Vagina (tissue), 2 donors: ENCODE data around the gene FAM171A1.

Source experiments
- POLR2A ChIP-seq, 2 donors: fragments of 450-650 bp; IDR thresholded peaks; one replicate each; pipeline ENCODE4 v1.6.1; 2017; ENCODE audit warnings: antibody characterized with exemption in 2 of 2, mild to moderate bottlenecking in 2 of 2, moderate library complexity in 2 of 2
- POLR2AphosphoS5 ChIP-seq, 2 donors: sonication (generic); formaldehyde crosslinking; IDR thresholded peaks; one replicate each; pipeline ENCODE4 v1.9.0; 2017; ENCODE audit warnings: antibody characterized with exemption in 2 of 2, mild to moderate bottlenecking in 2 of 2, low read depth in 1 of 2; ENCODE audit not compliant: insufficient read depth in 1 of 2
- TF ChIP-seq, protein P1 (sequence below), 3 experiments: fragments of 450-650 bp in 2 of 3; fragments of 200-600 bp in 1 of 3; sonication (generic) in 1 of 3; IDR thresholded peaks; one replicate each; pipeline ENCODE4 v1.5.1; 2017 to 2019; ENCODE audit warnings: antibody characterized with exemption in 3 of 3, mild to moderate bottlenecking in 2 of 3, moderate library complexity in 2 of 3

DNA sequence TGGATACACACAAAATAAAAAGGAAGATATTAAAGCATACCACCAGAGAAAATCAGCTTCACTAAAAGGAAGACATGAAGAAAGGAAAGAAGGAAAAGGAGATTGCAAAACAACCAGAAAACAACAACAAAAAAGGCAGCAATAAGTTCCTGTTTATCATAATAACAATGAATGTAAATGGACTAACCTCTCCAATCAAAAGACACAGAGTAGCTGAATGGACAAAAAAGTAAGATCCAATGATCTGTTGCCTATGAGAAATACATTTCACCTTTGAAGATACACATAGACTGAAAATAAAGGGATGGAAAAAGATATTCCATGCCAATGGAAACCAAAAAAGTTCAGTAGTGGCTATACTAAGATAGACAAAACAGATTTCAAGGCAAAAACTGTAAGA lies 30.3 kb upstream of the FAM171A1 start:
- TF ChIP-seq, protein P1, sequence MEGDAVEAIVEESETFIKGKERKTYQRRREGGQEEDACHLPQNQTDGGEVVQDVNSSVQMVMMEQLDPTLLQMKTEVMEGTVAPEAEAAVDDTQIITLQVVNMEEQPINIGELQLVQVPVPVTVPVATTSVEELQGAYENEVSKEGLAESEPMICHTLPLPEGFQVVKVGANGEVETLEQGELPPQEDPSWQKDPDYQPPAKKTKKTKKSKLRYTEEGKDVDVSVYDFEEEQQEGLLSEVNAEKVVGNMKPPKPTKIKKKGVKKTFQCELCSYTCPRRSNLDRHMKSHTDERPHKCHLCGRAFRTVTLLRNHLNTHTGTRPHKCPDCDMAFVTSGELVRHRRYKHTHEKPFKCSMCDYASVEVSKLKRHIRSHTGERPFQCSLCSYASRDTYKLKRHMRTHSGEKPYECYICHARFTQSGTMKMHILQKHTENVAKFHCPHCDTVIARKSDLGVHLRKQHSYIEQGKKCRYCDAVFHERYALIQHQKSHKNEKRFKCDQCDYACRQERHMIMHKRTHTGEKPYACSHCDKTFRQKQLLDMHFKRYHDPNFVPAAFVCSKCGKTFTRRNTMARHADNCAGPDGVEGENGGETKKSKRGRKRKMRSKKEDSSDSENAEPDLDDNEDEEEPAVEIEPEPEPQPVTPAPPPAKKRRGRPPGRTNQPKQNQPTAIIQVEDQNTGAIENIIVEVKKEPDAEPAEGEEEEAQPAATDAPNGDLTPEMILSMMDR (IDR thresholded peaks at IDR 0.05), result no peak
- TF ChIP-seq POLR2AphosphoS5 (IDR thresholded peaks at IDR 0.05; ENCODE audit: insufficient read depth in 1 of 2, low read depth in 1 of 2), result no peak
- no peak for TF ChIP-seq POLR2A (IDR thresholded peaks at IDR 0.05)
